Nephron (organoid): Measurements from ENCODE around the gene MAP3K6.

Experiments used
- H3K27ac Mint-ChIP-seq, 3 experiments: 2 replicates each; pipeline ENCODE4 v1.8.0; 2020; ENCODE audit warnings: mixed read lengths in 3 of 3, mild to moderate bottlenecking in 2 of 3, moderate library complexity in 1 of 3
- H3K27me3 Mint-ChIP-seq: 2 replicates; pipeline ENCODE4 v1.8.0; 2021; ENCODE audit warnings: low read depth, mild to moderate bottlenecking, moderate library complexity, mixed read lengths
- H3K36me3 Mint-ChIP-seq: 2 replicates; pipeline ENCODE4 v1.8.0; 2020; ENCODE audit warnings: low read depth, mixed read lengths
- H3K4me1 Mint-ChIP-seq: 2 replicates; pipeline ENCODE4 v1.8.0; 2020; ENCODE audit warnings: mixed read lengths
- H3K4me3 Mint-ChIP-seq, 3 experiments: 2 replicates each; pipeline ENCODE4 v1.8.0; 2020; ENCODE audit warnings: mild to moderate bottlenecking in 3 of 3, mixed read lengths in 3 of 3, moderate library complexity in 2 of 3
- H3K9me3 Mint-ChIP-seq: 2 replicates; pipeline ENCODE4 v1.8.0; 2020; ENCODE audit warnings: mixed read lengths
- CTCF ChIP-seq, 3 experiments: fragments of 200-600 bp; sonication (generic); IDR thresholded peaks; one replicate each; pipeline ENCODE4 v1.5.0; 2021; ENCODE audit warnings: antibody characterized with exemption in 3 of 3; ENCODE audit not compliant: unreplicated experiment in 3 of 3

The MAP3K6 gene

GRCh38 chr1:27332536-27333281 is 34.1 kb downstream of the MAP3K6 start:
- H3K9me3 Mint-ChIP-seq: no peaks in the 10 kb centered on the region
- H3K27me3 Mint-ChIP-seq: no peaks in the 10 kb centered on the region
- peaks cover 5% of the 10 kb centered on the region for H3K4me1 Mint-ChIP-seq
- no peak overlapping the region for H3K4me3 Mint-ChIP-seq
- H3K36me3 Mint-ChIP-seq: peaks cover 56% of the 10 kb centered on the region
- peak; percentile 77 to 84 (median 78) for TF ChIP-seq CTCF (IDR thresholded peaks at IDR 0.05; ENCODE audit: unreplicated experiment in 3 of 3)
- no peak overlapping the region for H3K27ac Mint-ChIP-seq

GRCh38 chr1:27331922-27332321 is 34.8 kb downstream of the MAP3K6 start:
- no peaks in the 10 kb centered on the region for H3K9me3 Mint-ChIP-seq
- no peaks in the 10 kb centered on the region for H3K27me3 Mint-ChIP-seq
- no peak for TF ChIP-seq CTCF (IDR thresholded peaks at IDR 0.05; ENCODE audit: unreplicated experiment in 3 of 3)
- H3K27ac Mint-ChIP-seq: no peak overlapping the region
- H3K36me3 Mint-ChIP-seq: peaks cover 55% of the 10 kb centered on the region
- peaks cover 7% of the 10 kb centered on the region for H3K4me1 Mint-ChIP-seq
- H3K4me3 Mint-ChIP-seq: no peak overlapping the region

GRCh38 chr1:27331426-27331825 is 35.3 kb downstream of the MAP3K6 start:
- H3K4me3 Mint-ChIP-seq: no peak overlapping the region
- H3K36me3 Mint-ChIP-seq: peaks cover 51% of the 10 kb centered on the region
- H3K4me1 Mint-ChIP-seq: peaks cover 12% of the 10 kb centered on the region
- H3K27me3 Mint-ChIP-seq: no peaks in the 10 kb centered on the region
- H3K9me3 Mint-ChIP-seq: no peaks in the 10 kb centered on the region
- no peak for TF ChIP-seq CTCF (IDR thresholded peaks at IDR 0.05; ENCODE audit: unreplicated experiment in 3 of 3)
- no peak overlapping the region for H3K27ac Mint-ChIP-seq

GRCh38 chr1:27330786-27331185 is 36.0 kb downstream of the MAP3K6 start:
- no peak for TF ChIP-seq CTCF (IDR thresholded peaks at IDR 0.05; ENCODE audit: unreplicated experiment in 3 of 3)
- peaks cover 49% of the 10 kb centered on the region for H3K36me3 Mint-ChIP-seq
- no peak overlapping the region for H3K27ac Mint-ChIP-seq
- H3K27me3 Mint-ChIP-seq: no peaks in the 10 kb centered on the region
- no peak overlapping the region for H3K4me3 Mint-ChIP-seq
- peaks cover 17% of the 10 kb centered on the region for H3K4me1 Mint-ChIP-seq
- H3K9me3 Mint-ChIP-seq: no peaks in the 10 kb centered on the region

GRCh38 chr1:27327964-27328363 is 38.8 kb downstream of the MAP3K6 start:
- no peaks in the 10 kb centered on the region for H3K9me3 Mint-ChIP-seq
- TF ChIP-seq CTCF (IDR thresholded peaks at IDR 0.05; ENCODE audit: unreplicated experiment in 3 of 3): no peak
- H3K4me1 Mint-ChIP-seq: peaks cover 31% of the 10 kb centered on the region
- peaks cover 46% of the 10 kb centered on the region for H3K36me3 Mint-ChIP-seq
- H3K27me3 Mint-ChIP-seq: no peaks in the 10 kb centered on the region
- H3K27ac Mint-ChIP-seq: no peak overlapping the region
- H3K4me3 Mint-ChIP-seq: no peak overlapping the region

- Mint-ChIP-seq H3K4me1 (peaks cover 39% of the 10 kb centered on the region), H3K9me3 (no peaks in the 10 kb centered on the region), H3K27ac (no peak overlapping the region), H3K36me3 (peaks cover 33% of the 10 kb centered on the region), H3K4me3 (peak overlapping the region in 1 of 3 experiments; percentile 43), H3K27me3 (no peaks in the 10 kb centered on the region)
- TF ChIP-seq CTCF (IDR thresholded peaks at IDR 0.05; ENCODE audit: unreplicated experiment in 3 of 3): no peak
These were observed 41.5 kb downstream of the MAP3K6 start for GRCh38 chr1:27325286-27325685.
